C1 segment of cervical spinal cord (tissue), 14 donors: ENCODE results near the gene DAND5.

Source experiments
- DNase-seq, 14 donors: peaks; one replicate each; lab custom pipeline; 2025; lab: John Stamatoyannopoulos, UW

DAND5 gene

GRCh38 chr19:12969292-12969988, at the start of gene DAND5:
Gene DAND5, plus strand, starts transcription at chr19:12969576. Its CDS starts 85 bp downstream, at chr19:12969661.
- DNase-seq = peak in 9 of 14 donors; percentile 30 to 73 (median 49)

- DNase-seq = no peak
These were observed 48.3 kb upstream of the DAND5 start for GRCh38 chr19:12921047-12921446.

- no peak for DNase-seq
These were observed 46.4 kb upstream of the DAND5 start for GRCh38 chr19:12922959-12923358.

GRCh38 chr19:12924621-12925310, 44.6 kb upstream of the DAND5 start:
- no peak for DNase-seq

GRCh38 chr19:12930002-12930645, 39.3 kb upstream of the DAND5 start:
- DNase-seq = no peak

- no peak for DNase-seq
These were observed 36.7 kb upstream of the DAND5 start for GRCh38 chr19:12932392-12933286.

- DNase-seq = peak; percentile 29 to 95 (median 92)
These were observed 35.9 kb upstream of the DAND5 start, which contains the start of gene FARSA for GRCh38 chr19:12933287-12934072. Gene FARSA, minus strand, starts transcription at chr19:12933711. Its CDS starts 15 bp downstream, at chr19:12933696.

GRCh38 chr19:12935071-12935470, 34.3 kb upstream of the DAND5 start:
- no peak for DNase-seq

GRCh38 chr19:12936582-12936981, 32.8 kb upstream of the DAND5 start:
- DNase-seq = no peak

GRCh38 chr19:12937093-12937926, 32.1 kb upstream of the DAND5 start:
- DNase-seq = peak in 5 of 14 donors; percentile 24 to 53 (median 39)

- peak; percentile 90 to 100 (median 98) for DNase-seq
These were observed 31.2 kb upstream of the DAND5 start, which contains the start of gene CALR for GRCh38 chr19:12937927-12938778. Gene CALR, plus strand, starts transcription at chr19:12938609. Its CDS starts 71 bp downstream, at chr19:12938680.

GRCh38 chr19:12938779-12939601, 30.4 kb upstream of the DAND5 start:
- peak in 2 of 14 donors; percentile 5 to 19 for DNase-seq

- no peak for DNase-seq
These were observed 29.4 kb upstream of the DAND5 start for GRCh38 chr19:12939975-12940423.

- DNase-seq = no peak
These were observed 28.5 kb upstream of the DAND5 start for GRCh38 chr19:12940897-12941296.

GRCh38 chr19:12943437-12944044, 25.8 kb upstream of the DAND5 start:
- DNase-seq = no peak

GRCh38 chr19:12944104-12944674, 25.2 kb upstream of the DAND5 start:
- no peak for DNase-seq
